GM19324 (cell line): ENCODE results near the gene KCNK7.

Experiments
- ATAC-seq: cut with Tn5 transposase; IDR thresholded peaks from one replicate; pipeline ENCODE4 v1.9.1; 2021; ENCODE audit warnings: mild to moderate bottlenecking, moderate library complexity; ENCODE audit not compliant: unreplicated experiment, low FRiP score

KCNK7 gene

GRCh38 chr11:65611758-65612603, 16.4 kb upstream of the KCNK7 start:
- no peak for ATAC-seq

- no peak for ATAC-seq
Measured at GRCh38 chr11:65611028-65611757, 15.6 kb upstream of the KCNK7 start.

GRCh38 chr11:65610404-65610803, 14.8 kb upstream of the KCNK7 start:
- no peak for ATAC-seq

- ATAC-seq = no peak
Measured at GRCh38 chr11:65609665-65610064, 14.1 kb upstream of the KCNK7 start.

GRCh38 chr11:65609229-65609628, 13.6 kb upstream of the KCNK7 start:
- ATAC-seq = no peak

- ATAC-seq = no peak
Measured at GRCh38 chr11:65607614-65608426, 12.2 kb upstream of the KCNK7 start.

GRCh38 chr11:65606876-65607613, 11.4 kb upstream of the KCNK7 start:
- no peak for ATAC-seq

- no peak for ATAC-seq
Measured at GRCh38 chr11:65604258-65604657, 8.7 kb upstream of the KCNK7 start.

GRCh38 chr11:65599955-65600246, 4.3 kb upstream of the KCNK7 start:
- ATAC-seq = no peak

GRCh38 chr11:65599216-65599954, 3.8 kb upstream of the KCNK7 start:
- ATAC-seq = no peak

GRCh38 chr11:65598258-65598699, 2.7 kb upstream of the KCNK7 start:
- ATAC-seq = no peak

- ATAC-seq = no peak
Measured at GRCh38 chr11:65596520-65596919, 920 bp upstream of the KCNK7 start.

- no peak for ATAC-seq
Measured at GRCh38 chr11:65595131-65595530, 469 bp downstream of the KCNK7 start.

GRCh38 chr11:65593518-65594414, 1.8 kb downstream of the KCNK7 start:
- ATAC-seq = no peak

- no peak for ATAC-seq
Measured at GRCh38 chr11:65592858-65593517, 2.6 kb downstream of the KCNK7 start.

GRCh38 chr11:65591939-65592857, 3.4 kb downstream of the KCNK7 start:
- no peak for ATAC-seq

GRCh38 chr11:65590240-65590738, 5.3 kb downstream of the KCNK7 start:
- no peak for ATAC-seq
